ENCODE measurements around the gene TUBB1. TPM values are rescaled to one million over a fixed set of nuclear protein-coding genes. Genes with fewer than 3 reads are reported as not detected.
"Not testable (repeated sequence)": the region's sequence is repeated elsewhere in the genome, so short reads cannot be mapped to it uniquely, and the experiment has no call there.

The TUBB1 gene
- total RNA-seq (2014; rRNA removed; shearing (Covaris generic)), result not detected in 2 replicates

GRCh38 chr20:59019217-59019616 lies at the start of gene TUBB1:
TUBB1 (plus strand) TSS chr20:59019429; CDS start chr20:59019523, 94 bp downstream.
- no peak for DNase-seq

GRCh38 chr20:58969439-58969838 lies 49.8 kb upstream of the TUBB1 start:
- no peak for DNase-seq
- Histone ChIP-seq H3K27me3 (ENCODE audit: control insufficient read depth, insufficient read depth, low read length) (no peaks in the 10 kb centered on the region), H3K36me3 (replicated peaks; ENCODE audit: control insufficient read depth, insufficient read depth, low read length) (no peaks in the 10 kb centered on the region), H3K4me3 (ENCODE audit: insufficient read depth, low read depth, low read length) (no peak overlapping the region)

More at GRCh38 chr20:59019217-59019616, at the start of gene TUBB1:
- no peaks in the 10 kb centered on the region for H3K36me3 ChIP-seq (replicated peaks; ENCODE audit: control insufficient read depth, insufficient read depth, low read length)
- peaks cover 3% of the 10 kb centered on the region; the same call in 1 of the 2 replicates for H3K27me3 ChIP-seq (ENCODE audit: control insufficient read depth, insufficient read depth, low read length)
- no peak within 1 kb of the TSS for H3K4me3 ChIP-seq (ENCODE audit: insufficient read depth, low read depth, low read length)

- Histone ChIP-seq H3K27me3 (ENCODE audit: control insufficient read depth, insufficient read depth, low read length) (no peaks in the 10 kb centered on the region), H3K4me3 (ENCODE audit: insufficient read depth, low read depth, low read length) (no peak overlapping the region), H3K36me3 (replicated peaks; ENCODE audit: control insufficient read depth, insufficient read depth, low read length) (no peaks in the 10 kb centered on the region)
- DNase-seq, result no peak
Observed at GRCh38 chr20:58970146-58970545, 49.1 kb upstream of the TUBB1 start.

GRCh38 chr20:58971429-58971828 lies 47.8 kb upstream of the TUBB1 start:
- Histone ChIP-seq H3K4me3 (ENCODE audit: insufficient read depth, low read depth, low read length) (no peak overlapping the region), H3K27me3 (ENCODE audit: control insufficient read depth, insufficient read depth, low read length) (no peaks in the 10 kb centered on the region)
- DNase-seq, result peak; percentile 7

GRCh38 chr20:58973179-58973578 lies 46.0 kb upstream of the TUBB1 start:
- no peak for DNase-seq

More at GRCh38 chr20:58971429-58971828, 47.8 kb upstream of the TUBB1 start:
- no peaks in the 10 kb centered on the region for H3K36me3 ChIP-seq (replicated peaks; ENCODE audit: control insufficient read depth, insufficient read depth, low read length)

GRCh38 chr20:58973866-58974265 lies 45.4 kb upstream of the TUBB1 start:
- no peaks in the 10 kb centered on the region for H3K36me3 ChIP-seq (replicated peaks; ENCODE audit: control insufficient read depth, insufficient read depth, low read length)
- no peak for DNase-seq
- H3K4me3 ChIP-seq (ENCODE audit: insufficient read depth, low read depth, low read length), result no peak overlapping the region
- no peaks in the 10 kb centered on the region for H3K27me3 ChIP-seq (ENCODE audit: control insufficient read depth, insufficient read depth, low read length)

More at GRCh38 chr20:58973179-58973578, 46.0 kb upstream of the TUBB1 start:
- no peaks in the 10 kb centered on the region for H3K36me3 ChIP-seq (replicated peaks; ENCODE audit: control insufficient read depth, insufficient read depth, low read length)
- no peaks in the 10 kb centered on the region for H3K27me3 ChIP-seq (ENCODE audit: control insufficient read depth, insufficient read depth, low read length)
- no peak overlapping the region for H3K4me3 ChIP-seq (ENCODE audit: insufficient read depth, low read depth, low read length)

GRCh38 chr20:58975353-58975752 lies 43.9 kb upstream of the TUBB1 start:
- DNase-seq, result no peak
- Histone ChIP-seq H3K27me3 (ENCODE audit: control insufficient read depth, insufficient read depth, low read length) (no peaks in the 10 kb centered on the region), H3K4me3 (ENCODE audit: insufficient read depth, low read depth, low read length) (no peak overlapping the region), H3K36me3 (replicated peaks; ENCODE audit: control insufficient read depth, insufficient read depth, low read length) (no peaks in the 10 kb centered on the region)

GRCh38 chr20:58976061-58976730 lies 43.0 kb upstream of the TUBB1 start:
- no peak for DNase-seq
- no peak overlapping the region for H3K4me3 ChIP-seq (ENCODE audit: insufficient read depth, low read depth, low read length)
- no peaks in the 10 kb centered on the region for H3K27me3 ChIP-seq (ENCODE audit: control insufficient read depth, insufficient read depth, low read length)
- no peaks in the 10 kb centered on the region for H3K36me3 ChIP-seq (replicated peaks; ENCODE audit: control insufficient read depth, insufficient read depth, low read length)

GRCh38 chr20:58978351-58979190 lies 40.7 kb upstream of the TUBB1 start:
- DNase-seq, result peak; percentile 19
- no peak overlapping the region for H3K4me3 ChIP-seq (ENCODE audit: insufficient read depth, low read depth, low read length)
- H3K36me3 ChIP-seq (replicated peaks; ENCODE audit: control insufficient read depth, insufficient read depth, low read length), result no peaks in the 10 kb centered on the region
- no peaks in the 10 kb centered on the region for H3K27me3 ChIP-seq (ENCODE audit: control insufficient read depth, insufficient read depth, low read length)

- no peaks in the 10 kb centered on the region for H3K27me3 ChIP-seq (ENCODE audit: control insufficient read depth, insufficient read depth, low read length)
- H3K36me3 ChIP-seq (replicated peaks; ENCODE audit: control insufficient read depth, insufficient read depth, low read length), result peaks cover under 1% of the 10 kb centered on the region
- peak within 1 kb of the TSS; percentile 63 for H3K4me3 ChIP-seq (ENCODE audit: insufficient read depth, low read depth, low read length)
- DNase-seq, result peak; percentile 100
Observed at GRCh38 chr20:58980711-58981627, 38.3 kb upstream of the TUBB1 start, which contains the start of gene NELFCD. NELFCD (plus strand) TSS chr20:58981256; CDS start chr20:58981310, 54 bp downstream.

- H3K36me3 ChIP-seq (replicated peaks; ENCODE audit: control insufficient read depth, insufficient read depth, low read length), result peaks cover 6% of the 10 kb centered on the region
- H3K4me3 ChIP-seq (ENCODE audit: insufficient read depth, low read depth, low read length), result peak overlapping the region; percentile 63
- no peaks in the 10 kb centered on the region for H3K27me3 ChIP-seq (ENCODE audit: control insufficient read depth, insufficient read depth, low read length)
- peak; percentile 71 for DNase-seq
Observed at GRCh38 chr20:58981628-58982364, 37.4 kb upstream of the TUBB1 start.

GRCh38 chr20:58982406-58983114 lies 36.7 kb upstream of the TUBB1 start:
- DNase-seq, result peak; percentile 8
- Histone ChIP-seq H3K4me3 (ENCODE audit: insufficient read depth, low read depth, low read length) (no peak overlapping the region), H3K36me3 (replicated peaks; ENCODE audit: control insufficient read depth, insufficient read depth, low read length) (peaks cover 11% of the 10 kb centered on the region), H3K27me3 (ENCODE audit: control insufficient read depth, insufficient read depth, low read length) (no peaks in the 10 kb centered on the region)

- not testable (repeated sequence) for H3K27me3 ChIP-seq (ENCODE audit: control insufficient read depth, insufficient read depth, low read length); DNase-seq; H3K4me3 ChIP-seq (ENCODE audit: insufficient read depth, low read depth, low read length)
- H3K36me3 ChIP-seq (replicated peaks; ENCODE audit: control insufficient read depth, insufficient read depth, low read length), result peaks cover 16% of the 10 kb centered on the region
Observed at GRCh38 chr20:58983115-58983468, 36.1 kb upstream of the TUBB1 start.
